ENCODE data around the gene C3orf18.
A peak's percentile ranks its signal among the peaks of the same experiment; 100 is the strongest.

The C3orf18 gene

DNA sequence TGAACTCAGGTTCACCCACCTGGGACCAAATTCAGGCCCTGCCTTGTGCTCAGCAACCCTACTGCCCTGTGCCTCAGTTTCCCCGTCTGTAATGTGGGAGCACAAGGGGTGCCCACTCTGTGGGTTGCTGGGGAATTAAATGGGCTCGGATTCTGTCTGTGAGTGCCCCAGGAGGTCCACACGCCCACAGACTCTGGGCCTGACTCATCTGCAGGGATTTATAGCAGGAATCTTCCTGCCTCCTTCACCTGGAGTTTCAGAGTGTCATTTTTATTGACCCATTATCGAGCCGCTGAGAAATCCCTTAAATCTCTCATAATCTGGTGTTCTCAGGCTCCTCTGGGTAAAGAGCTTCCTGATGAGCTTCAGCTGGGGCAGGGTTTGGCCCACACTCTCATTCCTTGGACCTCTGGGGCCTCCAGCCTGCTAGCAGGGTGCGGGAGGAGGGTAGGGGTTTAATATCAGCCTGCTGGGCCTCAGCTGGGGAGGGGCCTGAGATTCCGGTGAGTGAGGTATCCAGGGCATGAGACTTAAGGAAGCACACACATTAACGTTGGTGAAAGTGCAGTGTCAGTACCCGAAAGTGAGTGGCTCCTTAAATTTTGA lies 16.4 kb downstream of the C3orf18 start:
- DNase-seq (ENCODE audit: low spot score): no peak

DNA sequence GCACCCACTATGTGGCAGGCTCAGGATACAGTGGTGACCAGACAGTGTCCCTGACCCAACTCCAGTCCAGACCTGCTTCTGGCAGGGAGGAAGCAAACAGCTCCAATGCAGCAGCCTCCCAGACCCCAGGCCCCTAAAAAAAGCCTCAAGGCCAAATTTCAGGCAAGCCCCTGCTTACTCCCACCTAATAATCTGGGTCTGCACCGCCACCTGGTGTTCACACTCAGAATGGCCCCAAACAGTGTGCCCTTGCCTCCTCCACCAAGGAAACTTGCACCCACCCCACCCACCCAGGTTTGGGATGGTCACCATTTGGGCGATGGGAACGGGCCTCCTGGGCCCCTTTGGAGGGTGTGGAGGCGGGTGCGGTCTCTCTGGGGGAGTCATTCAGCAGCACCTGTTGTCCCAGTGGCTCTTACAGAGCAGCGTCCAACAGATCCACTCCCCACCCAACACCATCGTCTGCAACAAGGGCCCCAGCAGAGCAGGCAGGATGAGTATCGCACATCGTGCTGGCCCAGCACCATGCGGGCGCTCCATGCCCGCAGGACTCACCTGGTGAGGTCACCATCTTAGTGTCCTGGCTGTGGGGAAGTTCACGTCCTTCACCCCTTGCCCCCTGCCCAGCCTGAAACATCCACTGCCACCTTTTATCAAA lies 17.3 kb downstream of the C3orf18 start:
- no peak for DNase-seq (ENCODE audit: low spot score)

- DNase-seq (ENCODE audit: low spot score): no peak
Measured at GRCh38 chr3:50549226-50549625, 18.3 kb downstream of the C3orf18 start.

DNA sequence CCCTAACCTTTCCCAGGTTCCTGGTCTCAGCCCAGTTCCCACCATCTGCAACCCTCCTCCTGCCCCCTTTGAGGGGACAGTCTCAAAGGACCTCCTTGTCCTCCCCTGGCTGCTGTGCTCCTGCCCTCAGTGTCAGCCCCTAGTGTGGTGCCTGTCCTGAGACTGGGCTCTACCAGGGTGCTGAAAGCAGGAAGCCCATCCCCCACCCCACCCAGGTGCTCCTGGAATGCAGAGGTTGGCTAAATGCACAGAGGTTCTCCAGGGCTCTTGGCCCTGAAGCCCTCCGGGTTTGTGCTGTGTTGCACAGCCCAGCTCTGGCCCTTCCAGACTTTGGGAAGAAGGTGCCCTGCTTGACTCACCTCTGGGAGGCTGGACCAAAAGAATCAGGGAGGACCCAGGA lies 21.8 kb downstream of the C3orf18 start:
- DNase-seq (ENCODE audit: low spot score): no peak

DNA sequence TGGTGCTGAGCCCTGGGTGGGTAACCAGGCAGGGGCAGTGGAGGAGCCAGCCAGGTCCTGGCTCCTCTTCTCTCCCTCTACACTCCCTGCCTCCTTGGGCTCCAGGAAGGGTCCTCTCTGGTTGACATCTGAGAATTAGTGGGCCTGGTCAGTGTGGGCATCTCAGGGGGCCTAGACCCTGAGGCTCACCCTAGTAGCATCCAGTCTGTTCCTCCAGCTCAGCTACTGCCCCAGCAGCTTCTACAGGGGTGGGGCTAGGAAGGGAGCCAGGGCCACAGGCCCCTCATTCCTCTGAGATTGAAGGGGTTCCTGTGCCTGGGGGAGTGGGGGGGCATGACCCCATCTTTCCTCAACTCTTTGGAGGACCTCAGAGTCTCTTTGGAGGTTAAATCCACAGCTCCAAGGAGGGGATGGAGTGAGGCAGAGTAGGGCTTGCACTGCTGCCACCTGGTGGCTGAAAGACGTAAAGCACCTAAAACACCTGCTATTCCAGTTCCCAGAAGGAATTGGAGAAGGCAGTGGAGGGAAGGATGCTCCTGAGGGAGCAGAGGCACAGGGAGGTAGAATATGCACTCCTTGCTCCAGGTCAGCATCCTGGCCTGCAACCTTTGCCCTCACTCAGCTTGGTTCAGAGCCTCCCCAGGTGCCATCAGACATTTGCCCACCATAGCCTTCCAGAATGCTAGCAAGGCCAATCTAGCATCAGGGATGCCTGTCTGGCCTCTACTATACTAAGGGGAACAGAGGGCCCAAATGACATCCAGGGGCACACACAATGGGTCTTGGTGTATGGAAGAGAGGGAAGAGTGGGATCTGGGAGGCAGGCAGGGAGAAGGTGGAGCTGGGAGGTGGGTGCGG lies 25.1 kb downstream of the C3orf18 start:
- DNase-seq (ENCODE audit: low spot score): peak; percentile 54

DNA sequence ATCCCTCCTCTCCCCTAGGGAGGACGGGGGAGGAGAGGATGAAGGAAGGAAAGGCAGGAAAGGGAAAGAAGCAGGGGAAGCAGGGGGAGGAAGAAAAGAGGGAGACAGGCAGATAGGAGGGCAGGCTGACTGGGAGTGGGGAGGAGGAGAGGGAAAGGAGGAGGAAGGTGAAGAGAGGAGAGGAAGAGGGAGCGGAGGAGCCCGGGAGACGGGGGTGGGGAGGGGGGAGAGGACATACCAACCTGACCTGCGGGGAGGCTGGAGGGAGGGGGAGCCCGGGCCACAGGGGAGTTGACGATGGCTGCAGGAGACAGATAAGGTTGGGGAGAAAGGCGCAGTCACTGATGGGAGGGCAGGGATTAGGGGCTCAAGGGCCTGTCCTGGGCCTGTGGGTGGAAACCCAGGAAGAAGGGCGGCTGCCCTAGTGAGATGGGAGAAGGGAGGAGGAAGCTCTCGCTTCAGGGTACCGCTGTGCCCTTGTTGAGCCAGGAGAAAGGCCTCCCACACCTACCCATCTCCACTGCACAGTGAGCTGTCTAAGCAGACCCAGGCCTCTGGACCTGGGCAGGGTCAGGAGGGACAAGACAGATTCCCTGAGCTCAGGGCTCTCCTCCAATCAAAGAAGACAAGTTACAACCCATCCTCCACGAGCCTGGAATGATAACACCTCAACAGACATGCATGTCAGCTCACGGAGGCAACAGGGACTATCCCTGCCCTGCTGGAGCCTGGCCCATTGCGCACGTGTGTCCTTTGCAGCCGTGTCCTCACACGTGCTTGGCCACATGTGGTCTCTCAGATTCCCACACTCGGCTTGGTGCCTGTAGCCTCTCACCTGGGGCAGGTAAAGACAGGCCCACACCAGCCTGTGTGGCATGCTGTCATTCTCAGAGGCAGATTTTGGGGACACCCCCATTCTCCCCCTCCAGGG lies 27.9 kb downstream of the C3orf18 start:
- DNase-seq (ENCODE audit: low spot score): no peak

- DNase-seq (ENCODE audit: low spot score): no peak
Measured at GRCh38 chr3:50537421-50538129, 30.0 kb downstream of the C3orf18 start.

GRCh38 chr3:50536471-50537180 lies 30.9 kb downstream of the C3orf18 start:
- DNase-seq (ENCODE audit: low spot score): no peak

DNA sequence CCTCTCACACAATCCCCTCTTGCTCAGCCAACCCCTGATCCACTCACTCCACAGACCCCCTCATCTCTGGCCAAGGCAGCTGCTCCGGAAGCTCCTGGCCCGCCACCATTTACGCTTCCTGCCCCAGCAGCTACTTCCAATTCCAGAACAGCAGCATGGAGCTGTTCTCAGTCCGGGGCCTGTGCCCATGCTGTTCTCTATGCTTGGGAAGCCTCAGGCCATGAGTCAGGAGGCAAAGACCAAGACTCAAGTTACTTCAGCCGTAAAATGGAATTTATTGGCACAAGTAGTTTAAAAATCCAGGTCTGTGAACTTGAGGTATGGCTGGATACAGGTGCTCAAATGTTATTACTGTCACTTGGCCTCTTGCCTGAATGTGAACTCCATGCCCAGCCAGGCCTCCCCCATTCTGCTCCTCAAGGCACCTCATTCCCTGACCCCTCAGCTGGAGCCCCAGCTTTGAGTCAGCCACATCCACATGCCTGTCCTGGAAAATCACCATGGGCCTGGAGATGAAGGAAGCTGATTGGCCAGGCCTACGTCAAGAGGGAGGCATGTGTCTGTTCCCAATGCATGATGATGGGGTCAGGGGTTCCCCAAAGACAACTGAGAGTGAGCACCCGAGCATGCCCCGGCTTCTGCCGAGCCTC lies 32.7 kb downstream of the C3orf18 start:
- DNase-seq (ENCODE audit: low spot score): no peak

GRCh38 chr3:50533807-50534461 lies 33.6 kb downstream of the C3orf18 start:
- DNase-seq (ENCODE audit: low spot score): no peak

GRCh38 chr3:50533316-50533715 lies 34.2 kb downstream of the C3orf18 start:
- DNase-seq (ENCODE audit: low spot score): no peak

- DNase-seq (ENCODE audit: low spot score): no peak
Measured at GRCh38 chr3:50532062-50532705, 35.4 kb downstream of the C3orf18 start.

- DNase-seq (ENCODE audit: low spot score): no peak
Measured at GRCh38 chr3:50531201-50531600, 36.3 kb downstream of the C3orf18 start.

GRCh38 chr3:50530001-50530970 lies 37.3 kb downstream of the C3orf18 start:
- DNase-seq (ENCODE audit: low spot score): no peak

DNA sequence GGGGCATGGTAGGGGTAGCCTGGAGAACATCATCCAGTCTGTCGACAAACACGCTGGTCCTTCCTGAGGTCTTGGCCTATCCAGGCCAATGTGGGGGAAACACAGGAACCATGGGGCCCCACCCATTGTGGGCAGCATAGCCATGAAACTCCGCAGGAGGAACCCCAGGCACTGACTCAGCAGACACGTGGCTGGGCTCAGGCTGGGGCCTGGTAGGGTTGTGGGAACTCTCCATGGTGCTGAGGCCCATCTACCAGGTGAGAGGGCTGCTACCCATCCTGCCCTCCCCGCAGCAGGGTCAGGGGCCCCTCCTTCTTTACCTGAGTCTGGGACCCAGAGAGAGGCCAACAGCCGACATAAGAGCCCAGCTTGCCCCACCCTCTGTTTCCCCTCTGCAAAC lies 41.6 kb downstream of the C3orf18 start:
- no peak for DNase-seq (ENCODE audit: low spot score)

DNA sequence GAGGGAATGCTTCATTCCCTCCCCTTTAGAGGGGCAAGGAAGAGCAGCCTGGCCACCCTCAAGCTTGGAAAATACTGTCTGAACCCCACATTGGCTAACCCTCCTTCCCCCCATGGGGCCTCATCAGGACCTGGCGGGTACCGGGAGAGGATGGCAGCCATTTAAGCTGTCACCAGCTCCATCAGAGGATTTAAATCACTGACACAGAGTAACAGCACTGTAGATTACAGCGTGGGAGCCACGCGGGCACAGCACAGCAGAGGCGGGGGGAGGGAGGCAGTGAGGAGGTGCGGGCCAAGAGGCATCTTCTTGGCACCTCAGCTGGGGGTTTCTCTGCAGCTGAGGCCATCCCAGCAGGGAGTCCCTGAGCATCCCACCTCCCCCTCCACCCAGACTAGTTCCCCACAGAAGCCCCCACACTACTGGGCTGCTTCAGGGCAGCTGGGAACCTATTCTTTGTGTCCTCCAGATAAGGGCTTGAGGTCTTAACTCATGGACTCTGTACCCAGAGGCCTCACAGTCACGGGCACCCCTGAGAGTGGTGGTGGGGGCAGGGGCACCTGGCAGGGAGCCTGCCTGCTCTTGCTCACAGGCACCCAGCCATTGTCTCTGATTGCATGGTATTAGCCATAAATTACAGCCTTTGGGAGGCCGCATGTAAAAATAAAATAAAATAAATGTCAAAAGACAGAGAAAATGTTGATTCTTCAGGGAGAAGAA lies 42.2 kb downstream of the C3orf18 start:
- no peak for DNase-seq (ENCODE audit: low spot score)

DNA sequence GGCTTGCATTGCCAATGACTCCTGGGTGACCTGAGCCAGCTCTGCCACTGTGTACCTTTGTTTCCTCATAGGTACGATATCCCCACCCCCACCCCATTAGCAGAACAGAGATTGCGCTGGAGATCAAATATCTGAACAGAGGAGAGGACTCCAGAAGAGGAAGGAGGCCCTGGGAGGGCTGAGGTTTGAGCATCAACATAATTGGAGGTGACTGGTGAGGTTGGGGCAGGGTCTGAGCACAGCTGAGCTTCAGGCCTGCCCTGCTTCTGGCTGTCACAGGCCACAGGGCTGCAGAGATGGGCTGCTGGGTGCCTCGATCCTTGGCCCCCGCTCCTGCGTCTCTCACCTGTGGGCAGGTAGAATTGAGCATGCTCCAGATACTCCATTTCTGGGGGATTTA lies 42.8 kb downstream of the C3orf18 start:
- no peak for DNase-seq (ENCODE audit: low spot score)

Measured in pons (tissue), 1 donor.